LNCAP (cell line): ENCODE measurements around the gene CCDC3.

Experiments used
- TF ChIP-seq, protein P1 (sequence below): fragments of 450-650 bp; IDR thresholded peaks from 2 replicates; pipeline ENCODE4 v1.5.1; 2017; ENCODE audit warnings: mild to moderate bottlenecking

CCDC3 gene

DNA sequence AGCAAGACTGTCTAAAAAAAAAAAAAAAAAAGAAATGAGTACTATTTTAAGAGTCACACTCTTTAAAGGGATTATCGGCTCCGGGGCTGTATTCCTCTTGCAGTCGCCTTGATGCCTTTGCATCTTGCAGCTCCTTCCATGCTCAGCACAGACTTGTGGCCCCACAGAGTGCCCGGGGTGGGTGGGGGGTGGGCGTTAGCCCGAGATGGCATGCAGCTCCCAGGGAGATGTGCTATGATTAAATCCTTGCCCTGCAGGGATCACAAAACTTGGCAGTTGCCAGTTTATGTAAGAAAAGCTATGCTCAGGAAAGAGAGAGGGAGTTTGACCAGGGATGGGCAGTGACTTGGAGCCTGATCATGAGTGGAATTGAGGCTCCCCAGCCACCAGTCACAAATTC is 81.9 kb downstream of the CCDC3 start:
- TF ChIP-seq, protein P1, sequence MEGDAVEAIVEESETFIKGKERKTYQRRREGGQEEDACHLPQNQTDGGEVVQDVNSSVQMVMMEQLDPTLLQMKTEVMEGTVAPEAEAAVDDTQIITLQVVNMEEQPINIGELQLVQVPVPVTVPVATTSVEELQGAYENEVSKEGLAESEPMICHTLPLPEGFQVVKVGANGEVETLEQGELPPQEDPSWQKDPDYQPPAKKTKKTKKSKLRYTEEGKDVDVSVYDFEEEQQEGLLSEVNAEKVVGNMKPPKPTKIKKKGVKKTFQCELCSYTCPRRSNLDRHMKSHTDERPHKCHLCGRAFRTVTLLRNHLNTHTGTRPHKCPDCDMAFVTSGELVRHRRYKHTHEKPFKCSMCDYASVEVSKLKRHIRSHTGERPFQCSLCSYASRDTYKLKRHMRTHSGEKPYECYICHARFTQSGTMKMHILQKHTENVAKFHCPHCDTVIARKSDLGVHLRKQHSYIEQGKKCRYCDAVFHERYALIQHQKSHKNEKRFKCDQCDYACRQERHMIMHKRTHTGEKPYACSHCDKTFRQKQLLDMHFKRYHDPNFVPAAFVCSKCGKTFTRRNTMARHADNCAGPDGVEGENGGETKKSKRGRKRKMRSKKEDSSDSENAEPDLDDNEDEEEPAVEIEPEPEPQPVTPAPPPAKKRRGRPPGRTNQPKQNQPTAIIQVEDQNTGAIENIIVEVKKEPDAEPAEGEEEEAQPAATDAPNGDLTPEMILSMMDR = no peak

DNA sequence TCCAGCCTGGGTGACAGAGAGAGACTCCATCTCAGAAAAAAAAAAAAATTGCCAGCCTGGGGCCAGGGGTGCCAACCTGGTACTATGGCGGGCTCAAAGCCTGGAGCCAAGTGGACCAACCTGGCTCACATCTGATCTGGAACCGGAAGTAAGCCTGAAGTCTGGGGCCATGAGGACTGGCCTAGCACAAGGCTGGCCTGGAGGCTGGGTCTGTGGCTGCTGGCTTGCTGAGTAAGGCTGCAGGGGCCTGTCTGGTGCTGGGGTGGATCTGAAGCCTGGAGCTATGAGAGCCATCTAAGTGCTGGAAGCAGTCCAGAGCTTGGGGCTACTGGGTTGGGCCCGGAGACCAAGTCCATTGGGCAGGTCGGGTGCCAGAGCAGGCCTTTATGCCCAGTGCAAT is 84.9 kb downstream of the CCDC3 start:
- TF ChIP-seq, protein P1 = no peak

DNA sequence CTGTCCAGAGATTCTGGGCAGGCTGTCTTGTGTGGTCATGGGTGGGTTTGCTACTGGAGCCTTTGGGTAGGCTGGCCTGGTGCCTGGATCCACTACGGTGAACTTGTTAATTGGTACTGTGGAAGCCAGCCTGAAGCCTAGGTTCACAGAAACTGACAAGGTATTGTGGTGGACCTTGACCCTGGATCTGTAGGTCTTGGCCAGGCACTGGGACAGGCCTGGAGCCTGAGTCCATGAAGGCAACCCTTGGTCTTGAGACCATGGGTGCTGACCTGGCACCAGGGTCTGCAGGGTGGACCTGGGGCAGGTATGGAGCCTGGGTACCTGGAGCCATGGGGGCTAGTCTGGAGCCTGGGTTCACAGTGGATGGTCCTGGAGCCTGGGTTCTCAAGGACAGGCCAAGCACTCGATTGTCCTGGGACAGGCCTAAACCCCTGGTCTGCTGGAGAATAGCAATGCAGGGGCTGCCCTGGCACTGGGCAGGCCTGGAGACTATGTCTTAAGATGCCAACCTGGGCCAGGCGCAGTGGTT is 85.8 kb downstream of the CCDC3 start:
- TF ChIP-seq, protein P1 = no peak

DNA sequence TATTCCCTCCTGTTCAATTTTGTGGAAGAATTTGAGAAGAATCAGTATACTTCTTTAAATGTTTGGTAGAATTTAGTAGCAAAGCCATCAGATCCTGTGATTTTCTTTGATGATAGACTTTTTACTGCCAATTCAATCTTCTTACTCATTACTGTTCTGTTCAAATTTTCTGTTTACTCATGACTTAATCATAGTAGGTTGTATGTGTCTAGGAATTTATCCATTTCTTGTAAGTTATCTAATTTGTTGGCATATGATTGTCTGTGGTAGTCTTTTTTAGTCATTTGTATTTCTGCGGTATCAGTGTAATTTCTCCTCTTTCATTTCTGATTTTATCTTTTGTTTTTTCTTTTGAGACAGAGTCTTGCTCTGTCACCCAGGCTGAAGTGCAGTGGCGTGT is 87.4 kb downstream of the CCDC3 start:
- TF ChIP-seq, protein P1 = no peak

DNA sequence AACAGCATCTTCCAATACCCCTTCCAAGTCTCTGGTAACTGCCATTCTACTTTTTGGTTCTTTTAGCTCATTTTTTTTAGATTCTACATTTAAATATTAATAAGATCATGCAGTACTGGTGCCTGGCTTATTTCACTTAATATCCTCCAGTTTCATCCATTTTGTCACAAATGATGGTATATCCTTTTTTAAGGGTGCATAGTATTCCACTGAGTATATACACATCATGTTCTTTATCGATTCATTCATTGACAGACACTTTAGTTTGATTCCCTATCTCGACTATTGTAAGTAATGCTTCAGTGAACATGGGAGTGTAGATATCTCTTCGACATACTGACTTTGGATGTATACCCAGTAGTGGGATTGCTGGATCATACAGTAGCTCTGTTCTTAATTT is 89.7 kb downstream of the CCDC3 start:
- TF ChIP-seq, protein P1 = no peak

DNA sequence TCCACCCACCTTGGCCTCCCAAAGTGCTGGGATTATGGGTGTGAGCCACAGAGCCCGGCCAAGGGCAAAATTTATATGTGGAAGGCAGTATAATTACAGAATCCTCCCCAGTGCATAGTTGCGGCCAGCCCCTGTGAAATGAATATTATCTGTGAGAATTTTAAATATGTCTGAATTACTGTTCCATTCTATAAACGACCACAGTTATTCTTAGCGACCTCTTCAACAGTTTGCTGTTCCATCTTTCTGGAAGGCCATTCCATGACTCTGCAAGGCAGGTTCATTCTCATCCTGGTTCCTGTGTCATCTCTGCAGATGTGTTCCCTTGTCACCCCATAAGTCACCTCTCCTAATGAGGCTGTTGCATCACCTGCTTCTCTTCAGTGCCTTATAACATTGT is 90.7 kb downstream of the CCDC3 start:
- TF ChIP-seq, protein P1 = no peak

DNA sequence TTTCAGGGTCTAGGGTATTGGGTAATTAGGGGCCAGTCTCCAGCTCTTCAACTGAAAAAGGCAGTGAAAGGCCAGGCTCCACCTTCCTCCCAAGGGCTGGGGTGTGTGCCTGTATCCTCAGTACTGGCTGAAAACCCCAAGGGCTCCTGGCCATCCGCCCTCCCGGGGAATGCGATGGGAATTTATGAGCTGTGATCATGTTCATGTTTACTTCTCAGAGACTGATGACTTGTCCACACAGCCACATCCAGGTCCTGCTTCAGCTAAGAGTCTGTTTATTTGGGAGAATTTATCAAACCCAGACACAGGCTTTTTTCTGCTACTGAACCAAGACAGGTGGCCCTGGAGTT is 91.7 kb downstream of the CCDC3 start:
- TF ChIP-seq, protein P1 = no peak

DNA sequence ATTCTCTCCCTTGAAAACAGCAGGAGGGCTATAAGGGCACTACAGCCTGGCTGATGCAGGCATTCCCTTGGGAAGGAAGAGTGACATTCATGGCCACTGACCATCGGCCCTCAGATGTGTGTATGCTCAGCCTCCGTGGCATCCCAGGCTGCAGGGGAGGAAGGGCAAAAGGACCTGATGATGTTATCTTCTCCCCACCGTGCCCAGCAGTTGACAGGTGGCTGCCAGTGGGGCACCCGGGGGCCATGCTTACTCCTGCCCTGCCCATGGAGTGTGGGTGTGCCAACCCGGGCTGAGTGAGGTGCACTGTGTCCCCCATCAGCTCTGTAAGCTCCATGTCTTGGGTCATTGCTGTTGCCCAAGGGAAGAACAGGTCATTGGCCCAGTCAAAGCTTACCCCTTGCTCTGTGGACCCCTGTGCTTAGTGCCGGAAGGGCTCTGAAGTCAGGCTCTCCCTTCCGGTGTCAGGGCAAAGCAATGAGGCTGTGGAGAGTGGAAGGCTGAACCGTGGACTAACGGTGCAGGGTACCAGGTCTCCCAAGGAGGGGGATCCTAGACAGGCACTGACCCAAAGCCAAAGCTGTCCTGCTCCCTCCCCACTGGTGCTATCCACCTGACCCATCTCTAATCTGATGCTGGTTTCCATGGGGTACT is 92.2 kb downstream of the CCDC3 start:
- TF ChIP-seq, protein P1 = no peak
